Tibial artery (tissue), 4 donors: ENCODE measurements around the gene SCARF2.

Source experiments
- DNase-seq, 2 donors: peaks; one replicate each; pipeline ENCODE4 v3.0.0-alpha.2; 2019
- H3K27ac ChIP-seq, 2 donors: fragments of 200-600 bp; sonication (generic) in 1 of 2; 1 replicate in 1 of 2; 2 replicates in 1 of 2; pipeline ENCODE4 v1.5.1; 2018 to 2019; ENCODE audit warnings: mild to moderate bottlenecking in 1 of 2
- H3K27me3 ChIP-seq, 2 donors: fragments of 200-600 bp; sonication (generic) in 1 of 2; one replicate each; pipeline versions ENCODE4 v1.5.1 to v1.6.0; 2016 to 2019
- H3K36me3 ChIP-seq, 3 donors: fragments of 200-600 bp; sonication (generic) in 2 of 3; one replicate each; pipeline ENCODE4 v1.5.1; 2016 to 2019; ENCODE audit warnings: mild to moderate bottlenecking in 2 of 3
- H3K4me1 ChIP-seq, 4 donors: fragments of 200-600 bp; sonication (generic) in 2 of 4; 1 replicate in 3 of 4; 2 replicates in 1 of 4; pipeline ENCODE4 v1.5.1; 2016 to 2019
- H3K4me3 ChIP-seq, 2 donors: fragments of 200-600 bp; sonication (generic) in 1 of 2; 1 replicate in 1 of 2; 2 replicates in 1 of 2; pipeline ENCODE4 v1.5.1; 2018 to 2019; ENCODE audit warnings: mild to moderate bottlenecking in 2 of 2
- H3K9me3 ChIP-seq, 3 donors: fragments of 200-600 bp; sonication (generic) in 1 of 3; one replicate each; pipeline ENCODE4 v1.5.1; 2016 to 2019
- CTCF ChIP-seq, 2 experiments: fragments of 200-600 bp in 1 of 2; fragments of 450-650 bp in 1 of 2; IDR thresholded peaks; one replicate each; pipeline ENCODE4 v1.5.1; 2017 to 2019; ENCODE audit warnings: antibody characterized with exemption in 2 of 2, mild to moderate bottlenecking in 1 of 2, moderate library complexity in 1 of 2
- intact Hi-C: fragments of 100-400 bp; cut with DNase I; formaldehyde crosslinking; loops from one replicate; pipeline ENCODE4 v1.15.0; 2023; ENCODE audit warnings: low total_unique reads

The SCARF2 gene

GRCh38 chr22:20398420-20398819 lies 39.2 kb downstream of the SCARF2 start:
- no peak for DNase-seq
- no peaks in the 10 kb centered on the region for H3K9me3 ChIP-seq
- peaks cover 0 to 23% (median 14%) of the 10 kb centered on the region in 4 donors for H3K4me1 ChIP-seq
- H3K27ac ChIP-seq: no peak overlapping the region
- H3K4me3 ChIP-seq: no peak overlapping the region
- TF ChIP-seq CTCF (IDR thresholded peaks at IDR 0.05): no peak
- H3K36me3 ChIP-seq: peaks cover 0 to 14% (median 4%) of the 10 kb centered on the region in 3 donors
- intact Hi-C loops: no loop called here
- no peaks in the 10 kb centered on the region for H3K27me3 ChIP-seq

GRCh38 chr22:20397498-20397897 lies 40.1 kb downstream of the SCARF2 start:
- no peak overlapping the region for H3K4me3 ChIP-seq
- peaks cover 0 to 24% (median 15%) of the 10 kb centered on the region in 4 donors for H3K4me1 ChIP-seq
- no peak for DNase-seq
- TF ChIP-seq CTCF (IDR thresholded peaks at IDR 0.05): no peak
- H3K36me3 ChIP-seq: peaks cover 0 to 8% (median 4%) of the 10 kb centered on the region in 3 donors
- no peak overlapping the region for H3K27ac ChIP-seq
- no peaks in the 10 kb centered on the region for H3K9me3 ChIP-seq
- intact Hi-C loops: no loop called here
- H3K27me3 ChIP-seq: no peaks in the 10 kb centered on the region

GRCh38 chr22:20396639-20397038 lies 41.0 kb downstream of the SCARF2 start:
- intact Hi-C loops: no loop called here
- H3K36me3 ChIP-seq: peaks cover 0 to 6% (median 4%) of the 10 kb centered on the region in 3 donors
- no peak overlapping the region for H3K27ac ChIP-seq
- H3K4me3 ChIP-seq: no peak overlapping the region
- no peak for DNase-seq
- H3K4me1 ChIP-seq: peaks cover 0 to 24% (median 15%) of the 10 kb centered on the region in 4 donors
- TF ChIP-seq CTCF (IDR thresholded peaks at IDR 0.05): no peak
- no peaks in the 10 kb centered on the region for H3K9me3 ChIP-seq
- H3K27me3 ChIP-seq: no peaks in the 10 kb centered on the region

GRCh38 chr22:20395907-20396287 lies 41.7 kb downstream of the SCARF2 start:
- no peaks in the 10 kb centered on the region for H3K36me3 ChIP-seq
- H3K4me1 ChIP-seq: peaks cover 0 to 24% (median 15%) of the 10 kb centered on the region in 4 donors
- no peak overlapping the region for H3K27ac ChIP-seq
- intact Hi-C loops: no loop called here
- no peak overlapping the region for H3K4me3 ChIP-seq
- H3K27me3 ChIP-seq: no peaks in the 10 kb centered on the region
- TF ChIP-seq CTCF (IDR thresholded peaks at IDR 0.05): no peak
- H3K9me3 ChIP-seq: no peaks in the 10 kb centered on the region
- no peak for DNase-seq

- Histone ChIP-seq H3K27me3 (no peaks in the 10 kb centered on the region), H3K36me3 (no peaks in the 10 kb centered on the region), H3K27ac (no peak overlapping the region), H3K9me3 (no peaks in the 10 kb centered on the region), H3K4me1 (peaks cover 0 to 24% (median 15%) of the 10 kb centered on the region in 4 donors), H3K4me3 (no peak overlapping the region)
- peak in 1 of 2 donors; percentile 56 for DNase-seq
- intact Hi-C loops: no loop called here
- no peak for TF ChIP-seq CTCF (IDR thresholded peaks at IDR 0.05)
Observed at GRCh38 chr22:20395181-20395906, 42.3 kb downstream of the SCARF2 start.
